ENCODE data around the gene CLEC2D. TPM values are rescaled to one million over a fixed set of nuclear protein-coding genes. Genes with fewer than 3 reads are reported as not detected.

CLEC2D gene
- total RNA-seq, 2 donors from 2014 or later: 19.3 to 21.5 TPM

- H3K27me3 ChIP-seq (ENCODE audit: control insufficient read depth, insufficient read depth, low read length, poor library complexity, severe bottlenecking): no peaks in the 10 kb centered on the region
- no peaks in the 10 kb centered on the region for H3K9me3 ChIP-seq (ENCODE audit: control insufficient read depth, low read length)
- Mint-ChIP-seq H3K36me3 (ENCODE audit: low read depth) (peaks cover 8% of the 10 kb centered on the region), H3K9me3 (peaks cover 4% of the 10 kb centered on the region), H3K27me3 (ENCODE audit: insufficient read depth) (peaks cover 5% of the 10 kb centered on the region), H3K4me1 (peaks cover 34% of the 10 kb centered on the region), H3K27ac (peak overlapping the region; percentile 93), H3K4me3 (peak overlapping the region; percentile 89)
- DNase-seq: peak; percentile 62
- H3K9ac ChIP-seq (ENCODE audit: extremely low read depth, low read length, poor library complexity, severe bottlenecking): peak overlapping the region; percentile 63
- peak overlapping the region; percentile 93 for H3K4me3 ChIP-seq (ENCODE audit: low read length)
- H3K27ac ChIP-seq (ENCODE audit: low read depth, low read length): peak overlapping the region; percentile 82
- WGBS, 2 experiments (ENCODE audit: insufficient coverage in 1 of 2, insufficient read length in 1 of 2): 68 to 72% methylated on average over 7 to 13 of the region's 13 CpGs
- no peaks in the 10 kb centered on the region for H3K36me3 ChIP-seq (ENCODE audit: control insufficient read depth, insufficient read depth, low read length)
- no peaks in the 10 kb centered on the region for H3K4me1 ChIP-seq (ENCODE audit: control insufficient read depth, insufficient read depth, low read length)
- TF ChIP-seq CTCF (conservative IDR thresholded peaks at IDR 0.05): no peak
Measured at GRCh38 chr12:9646794-9647781, 22.4 kb upstream of the CLEC2D start.

- Mint-ChIP-seq H3K4me3 (peak overlapping the region; percentile 89), H3K27me3 (ENCODE audit: insufficient read depth) (peaks cover 2% of the 10 kb centered on the region), H3K27ac (peak overlapping the region; percentile 96), H3K9me3 (peaks cover 4% of the 10 kb centered on the region), H3K36me3 (ENCODE audit: low read depth) (peaks cover 11% of the 10 kb centered on the region), H3K4me1 (peaks cover 34% of the 10 kb centered on the region)
- Histone ChIP-seq H3K4me3 (ENCODE audit: low read length) (peak overlapping the region; percentile 93), H3K36me3 (ENCODE audit: control insufficient read depth, insufficient read depth, low read length) (peaks cover under 1% of the 10 kb centered on the region), H3K9ac (ENCODE audit: extremely low read depth, low read length, poor library complexity, severe bottlenecking) (peak overlapping the region; percentile 63), H3K9me3 (ENCODE audit: control insufficient read depth, low read length) (no peaks in the 10 kb centered on the region), H3K27ac (ENCODE audit: low read depth, low read length) (peak overlapping the region; percentile 82), H3K4me1 (ENCODE audit: control insufficient read depth, insufficient read depth, low read length) (no peaks in the 10 kb centered on the region), H3K27me3 (ENCODE audit: control insufficient read depth, insufficient read depth, low read length, poor library complexity, severe bottlenecking) (no peaks in the 10 kb centered on the region)
- DNase-seq: peak; percentile 93
- 0 to 1% methylated on average over 11 to 55 of the region's 55 CpGs for WGBS, 2 experiments (ENCODE audit: insufficient coverage in 1 of 2, insufficient read length in 1 of 2)
- peak; percentile 36 for TF ChIP-seq CTCF (conservative IDR thresholded peaks at IDR 0.05)
Measured at GRCh38 chr12:9647825-9648700, 21.4 kb upstream of the CLEC2D start.
